Keratinocyte (primary cell): Measurements from ENCODE around the gene FKBP14.

ENCODE experiments used
- EZH2 ChIP-seq: IDR thresholded peaks from one replicate; pipeline ENCODE4 v1.6.1; 2012; ENCODE audit warnings: inconsistent platforms, mild to moderate bottlenecking, low read length, moderate library complexity
- TF ChIP-seq, protein P1 (sequence below), 3 experiments: IDR thresholded peaks in 1 of 3; conservative IDR thresholded peaks in 1 of 3; optimal IDR thresholded peaks in 1 of 3; 2 replicates in 2 of 3; 3 replicates in 1 of 3; pipeline versions ENCODE3 to v1.5.1; 2011; ENCODE audit warnings: low read length in 3 of 3, mild to moderate bottlenecking in 3 of 3, moderate library complexity in 2 of 3, control low read depth in 1 of 3, inconsistent platforms in 1 of 3; ENCODE audit not compliant: insufficient read depth in 2 of 3; ENCODE audit errors: extremely low read depth in 1 of 3

DNA sequence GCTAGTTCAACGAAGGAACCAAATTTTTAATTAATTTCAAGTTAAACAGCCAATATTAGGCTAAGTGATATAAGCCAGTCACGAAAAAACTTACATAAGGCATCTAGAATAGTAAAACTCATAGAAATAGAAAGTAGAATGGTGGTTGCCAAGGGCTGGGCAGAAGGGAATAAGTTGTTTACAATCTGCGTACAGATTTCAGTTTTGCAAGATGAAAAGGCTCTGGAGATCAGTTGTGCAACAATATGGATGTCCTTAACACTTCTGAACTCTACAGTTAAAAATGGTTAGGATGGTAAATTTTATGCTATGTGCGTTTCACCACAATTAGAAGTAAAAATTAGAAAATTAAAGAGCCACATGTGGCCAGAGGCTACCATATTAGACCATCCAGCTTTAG lies 50.2 kb downstream of the FKBP14 start:
- TF ChIP-seq, protein P1, sequence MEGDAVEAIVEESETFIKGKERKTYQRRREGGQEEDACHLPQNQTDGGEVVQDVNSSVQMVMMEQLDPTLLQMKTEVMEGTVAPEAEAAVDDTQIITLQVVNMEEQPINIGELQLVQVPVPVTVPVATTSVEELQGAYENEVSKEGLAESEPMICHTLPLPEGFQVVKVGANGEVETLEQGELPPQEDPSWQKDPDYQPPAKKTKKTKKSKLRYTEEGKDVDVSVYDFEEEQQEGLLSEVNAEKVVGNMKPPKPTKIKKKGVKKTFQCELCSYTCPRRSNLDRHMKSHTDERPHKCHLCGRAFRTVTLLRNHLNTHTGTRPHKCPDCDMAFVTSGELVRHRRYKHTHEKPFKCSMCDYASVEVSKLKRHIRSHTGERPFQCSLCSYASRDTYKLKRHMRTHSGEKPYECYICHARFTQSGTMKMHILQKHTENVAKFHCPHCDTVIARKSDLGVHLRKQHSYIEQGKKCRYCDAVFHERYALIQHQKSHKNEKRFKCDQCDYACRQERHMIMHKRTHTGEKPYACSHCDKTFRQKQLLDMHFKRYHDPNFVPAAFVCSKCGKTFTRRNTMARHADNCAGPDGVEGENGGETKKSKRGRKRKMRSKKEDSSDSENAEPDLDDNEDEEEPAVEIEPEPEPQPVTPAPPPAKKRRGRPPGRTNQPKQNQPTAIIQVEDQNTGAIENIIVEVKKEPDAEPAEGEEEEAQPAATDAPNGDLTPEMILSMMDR (optimal IDR thresholded peaks at IDR 0.05 in 1 of 3, IDR thresholded peaks at IDR 0.05 in 1 of 3, conservative IDR thresholded peaks at IDR 0.05 in 1 of 3; ENCODE audit: extremely low read depth in 1 of 3, insufficient read depth in 2 of 3, low read length in 3 of 3) = no peak
- no peak for TF ChIP-seq EZH2
